MM.1S (cell line): ENCODE results near the gene CDH12.

Experiments
- EZH2phosphoT487 ChIP-seq: fragments of 300-600 bp; sonication (generic); IDR thresholded peaks from 2 replicates; pipeline ENCODE4 v1.6.1; 2018; ENCODE audit warnings: antibody characterized with exemption, low read length
- TF ChIP-seq, protein P1 (sequence below): fragments of 300-600 bp; sonication (generic); IDR thresholded peaks from 2 replicates; pipeline ENCODE4 v1.5.1; 2016; ENCODE audit warnings: antibody characterized with exemption, low read length, mixed read lengths

DNA sequence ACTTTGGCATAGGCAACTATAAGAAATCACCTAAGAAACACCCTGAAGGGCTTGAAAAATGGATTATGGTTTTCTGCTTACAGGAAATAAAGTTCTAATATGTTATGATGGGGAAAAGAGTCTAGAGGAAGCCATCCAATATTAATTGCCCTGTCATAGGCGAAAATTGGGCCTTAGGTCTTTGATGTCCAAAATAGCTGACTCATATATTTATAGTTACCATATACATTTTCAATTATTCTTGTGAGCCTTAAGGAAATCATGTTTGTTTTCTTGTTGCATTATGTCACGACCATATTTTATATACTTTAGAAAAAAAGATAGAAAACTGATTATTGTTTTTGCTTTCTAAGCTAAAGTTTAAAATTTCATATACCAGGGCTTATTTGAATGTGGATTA, 509.1 kb downstream of the CDH12 start:
- TF ChIP-seq, protein P1, sequence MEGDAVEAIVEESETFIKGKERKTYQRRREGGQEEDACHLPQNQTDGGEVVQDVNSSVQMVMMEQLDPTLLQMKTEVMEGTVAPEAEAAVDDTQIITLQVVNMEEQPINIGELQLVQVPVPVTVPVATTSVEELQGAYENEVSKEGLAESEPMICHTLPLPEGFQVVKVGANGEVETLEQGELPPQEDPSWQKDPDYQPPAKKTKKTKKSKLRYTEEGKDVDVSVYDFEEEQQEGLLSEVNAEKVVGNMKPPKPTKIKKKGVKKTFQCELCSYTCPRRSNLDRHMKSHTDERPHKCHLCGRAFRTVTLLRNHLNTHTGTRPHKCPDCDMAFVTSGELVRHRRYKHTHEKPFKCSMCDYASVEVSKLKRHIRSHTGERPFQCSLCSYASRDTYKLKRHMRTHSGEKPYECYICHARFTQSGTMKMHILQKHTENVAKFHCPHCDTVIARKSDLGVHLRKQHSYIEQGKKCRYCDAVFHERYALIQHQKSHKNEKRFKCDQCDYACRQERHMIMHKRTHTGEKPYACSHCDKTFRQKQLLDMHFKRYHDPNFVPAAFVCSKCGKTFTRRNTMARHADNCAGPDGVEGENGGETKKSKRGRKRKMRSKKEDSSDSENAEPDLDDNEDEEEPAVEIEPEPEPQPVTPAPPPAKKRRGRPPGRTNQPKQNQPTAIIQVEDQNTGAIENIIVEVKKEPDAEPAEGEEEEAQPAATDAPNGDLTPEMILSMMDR, result no peak
- TF ChIP-seq EZH2phosphoT487, result no peak
